Measurements from ENCODE around the gene CTH. TPM values are rescaled to one million over a fixed set of nuclear protein-coding genes. Genes with fewer than 3 reads are reported as not detected.

CTH gene
- total and polyA plus RNA-seq, 2 experiments from 2014 or later = 31.0 to 34.3 TPM

DNA sequence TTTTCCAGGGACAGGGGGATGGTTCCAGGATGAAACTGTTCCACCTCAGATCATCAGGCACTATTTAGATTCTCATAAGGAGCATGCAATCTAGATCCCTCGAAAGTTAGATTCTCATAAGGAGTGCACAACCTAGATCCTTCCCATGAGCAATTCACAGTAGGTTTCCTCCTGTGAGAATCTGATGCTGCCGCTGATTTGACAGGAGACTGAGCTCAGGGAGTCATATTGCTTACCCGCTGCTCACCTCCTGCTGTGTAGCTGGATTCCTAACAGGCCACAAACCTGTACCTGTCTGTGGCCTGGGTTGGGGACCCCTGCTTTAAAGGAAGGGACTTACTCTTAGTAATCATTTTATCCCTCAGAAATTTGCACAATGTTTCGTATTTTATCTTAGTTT lies 9.3 kb downstream of the CTH start (continued):
- TF ChIP-seq, protein P1, sequence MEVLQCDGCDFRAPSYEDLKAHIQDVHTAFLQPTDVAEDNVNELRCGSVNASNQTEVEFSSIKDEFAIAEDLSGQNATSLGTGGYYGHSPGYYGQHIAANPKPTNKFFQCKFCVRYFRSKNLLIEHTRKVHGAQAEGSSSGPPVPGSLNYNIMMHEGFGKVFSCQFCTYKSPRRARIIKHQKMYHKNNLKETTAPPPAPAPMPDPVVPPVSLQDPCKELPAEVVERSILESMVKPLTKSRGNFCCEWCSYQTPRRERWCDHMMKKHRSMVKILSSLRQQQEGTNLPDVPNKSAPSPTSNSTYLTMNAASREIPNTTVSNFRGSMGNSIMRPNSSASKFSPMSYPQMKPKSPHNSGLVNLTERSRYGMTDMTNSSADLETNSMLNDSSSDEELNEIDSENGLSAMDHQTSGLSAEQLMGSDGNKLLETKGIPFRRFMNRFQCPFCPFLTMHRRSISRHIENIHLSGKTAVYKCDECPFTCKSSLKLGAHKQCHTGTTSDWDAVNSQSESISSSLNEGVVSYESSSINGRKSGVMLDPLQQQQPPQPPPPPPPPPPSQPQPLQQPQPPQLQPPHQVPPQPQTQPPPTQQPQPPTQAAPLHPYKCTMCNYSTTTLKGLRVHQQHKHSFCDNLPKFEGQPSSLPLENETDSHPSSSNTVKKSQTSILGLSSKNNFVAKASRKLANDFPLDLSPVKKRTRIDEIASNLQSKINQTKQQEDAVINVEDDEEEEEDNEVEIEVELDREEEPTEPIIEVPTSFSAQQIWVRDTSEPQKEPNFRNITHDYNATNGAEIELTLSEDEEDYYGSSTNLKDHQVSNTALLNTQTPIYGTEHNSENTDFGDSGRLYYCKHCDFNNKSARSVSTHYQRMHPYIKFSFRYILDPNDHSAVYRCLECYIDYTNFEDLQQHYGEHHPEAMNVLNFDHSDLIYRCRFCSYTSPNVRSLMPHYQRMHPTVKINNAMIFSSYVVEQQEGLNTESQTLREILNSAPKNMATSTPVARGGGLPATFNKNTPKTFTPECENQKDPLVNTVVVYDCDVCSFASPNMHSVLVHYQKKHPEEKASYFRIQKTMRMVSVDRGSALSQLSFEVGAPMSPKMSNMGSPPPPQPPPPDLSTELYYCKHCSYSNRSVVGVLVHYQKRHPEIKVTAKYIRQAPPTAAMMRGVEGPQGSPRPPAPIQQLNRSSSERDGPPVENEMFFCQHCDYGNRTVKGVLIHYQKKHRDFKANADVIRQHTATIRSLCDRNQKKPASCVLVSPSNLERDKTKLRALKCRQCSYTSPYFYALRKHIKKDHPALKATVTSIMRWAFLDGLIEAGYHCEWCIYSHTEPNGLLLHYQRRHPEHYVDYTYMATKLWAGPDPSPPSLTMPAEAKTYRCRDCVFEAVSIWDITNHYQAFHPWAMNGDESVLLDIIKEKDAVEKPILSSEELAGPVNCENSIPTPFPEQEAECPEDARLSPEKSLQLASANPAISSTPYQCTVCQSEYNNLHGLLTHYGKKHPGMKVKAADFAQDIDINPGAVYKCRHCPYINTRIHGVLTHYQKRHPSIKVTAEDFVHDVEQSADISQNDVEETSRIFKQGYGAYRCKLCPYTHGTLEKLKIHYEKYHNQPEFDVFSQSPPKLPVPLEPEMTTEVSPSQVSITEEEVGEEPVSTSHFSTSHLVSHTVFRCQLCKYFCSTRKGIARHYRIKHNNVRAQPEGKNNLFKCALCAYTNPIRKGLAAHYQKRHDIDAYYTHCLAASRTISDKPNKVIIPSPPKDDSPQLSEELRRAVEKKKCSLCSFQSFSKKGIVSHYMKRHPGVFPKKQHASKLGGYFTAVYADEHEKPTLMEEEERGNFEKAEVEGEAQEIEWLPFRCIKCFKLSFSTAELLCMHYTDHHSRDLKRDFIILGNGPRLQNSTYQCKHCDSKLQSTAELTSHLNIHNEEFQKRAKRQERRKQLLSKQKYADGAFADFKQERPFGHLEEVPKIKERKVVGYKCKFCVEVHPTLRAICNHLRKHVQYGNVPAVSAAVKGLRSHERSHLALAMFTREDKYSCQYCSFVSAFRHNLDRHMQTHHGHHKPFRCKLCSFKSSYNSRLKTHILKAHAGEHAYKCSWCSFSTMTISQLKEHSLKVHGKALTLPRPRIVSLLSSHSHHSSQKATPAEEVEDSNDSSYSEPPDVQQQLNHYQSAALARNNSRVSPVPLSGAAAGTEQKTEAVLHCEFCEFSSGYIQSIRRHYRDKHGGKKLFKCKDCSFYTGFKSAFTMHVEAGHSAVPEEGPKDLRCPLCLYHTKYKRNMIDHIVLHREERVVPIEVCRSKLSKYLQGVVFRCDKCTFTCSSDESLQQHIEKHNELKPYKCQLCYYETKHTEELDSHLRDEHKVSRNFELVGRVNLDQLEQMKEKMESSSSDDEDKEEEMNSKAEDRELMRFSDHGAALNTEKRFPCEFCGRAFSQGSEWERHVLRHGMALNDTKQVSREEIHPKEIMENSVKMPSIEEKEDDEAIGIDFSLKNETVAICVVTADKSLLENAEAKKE (CRISPR knock-in tag; IDR thresholded peaks at IDR 0.05) = no peak
- TF ChIP-seq POLR2AphosphoS5 (IDR thresholded peaks at IDR 0.05; ENCODE audit: low read depth) (no peak), STAT1 (IDR thresholded peaks at IDR 0.05; ENCODE audit: unreplicated experiment) (no peak), EZH2 (IDR thresholded peaks at IDR 0.05; ENCODE audit: low read depth, unreplicated experiment) (no peak), ZNF114 (CRISPR knock-in tag; IDR thresholded peaks at IDR 0.05) (no peak)
- TF ChIP-seq, protein P2, sequence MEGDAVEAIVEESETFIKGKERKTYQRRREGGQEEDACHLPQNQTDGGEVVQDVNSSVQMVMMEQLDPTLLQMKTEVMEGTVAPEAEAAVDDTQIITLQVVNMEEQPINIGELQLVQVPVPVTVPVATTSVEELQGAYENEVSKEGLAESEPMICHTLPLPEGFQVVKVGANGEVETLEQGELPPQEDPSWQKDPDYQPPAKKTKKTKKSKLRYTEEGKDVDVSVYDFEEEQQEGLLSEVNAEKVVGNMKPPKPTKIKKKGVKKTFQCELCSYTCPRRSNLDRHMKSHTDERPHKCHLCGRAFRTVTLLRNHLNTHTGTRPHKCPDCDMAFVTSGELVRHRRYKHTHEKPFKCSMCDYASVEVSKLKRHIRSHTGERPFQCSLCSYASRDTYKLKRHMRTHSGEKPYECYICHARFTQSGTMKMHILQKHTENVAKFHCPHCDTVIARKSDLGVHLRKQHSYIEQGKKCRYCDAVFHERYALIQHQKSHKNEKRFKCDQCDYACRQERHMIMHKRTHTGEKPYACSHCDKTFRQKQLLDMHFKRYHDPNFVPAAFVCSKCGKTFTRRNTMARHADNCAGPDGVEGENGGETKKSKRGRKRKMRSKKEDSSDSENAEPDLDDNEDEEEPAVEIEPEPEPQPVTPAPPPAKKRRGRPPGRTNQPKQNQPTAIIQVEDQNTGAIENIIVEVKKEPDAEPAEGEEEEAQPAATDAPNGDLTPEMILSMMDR (conservative IDR thresholded peaks at IDR 0.05; ENCODE audit: low read depth in 2 of 2) = no peak
- TF ChIP-seq, protein P3, sequence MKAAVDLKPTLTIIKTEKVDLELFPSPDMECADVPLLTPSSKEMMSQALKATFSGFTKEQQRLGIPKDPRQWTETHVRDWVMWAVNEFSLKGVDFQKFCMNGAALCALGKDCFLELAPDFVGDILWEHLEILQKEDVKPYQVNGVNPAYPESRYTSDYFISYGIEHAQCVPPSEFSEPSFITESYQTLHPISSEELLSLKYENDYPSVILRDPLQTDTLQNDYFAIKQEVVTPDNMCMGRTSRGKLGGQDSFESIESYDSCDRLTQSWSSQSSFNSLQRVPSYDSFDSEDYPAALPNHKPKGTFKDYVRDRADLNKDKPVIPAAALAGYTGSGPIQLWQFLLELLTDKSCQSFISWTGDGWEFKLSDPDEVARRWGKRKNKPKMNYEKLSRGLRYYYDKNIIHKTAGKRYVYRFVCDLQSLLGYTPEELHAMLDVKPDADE (IDR thresholded peaks at IDR 0.05) = no peak

Data from GM23338 (cell line).